AG09319 (cell line): ENCODE data around the gene FARSB.

Experiments
- DNase-seq: peaks from one replicate; pipeline ENCODE4 v3.0.0-alpha.2; 2010; ENCODE audit warnings: low read depth; ENCODE audit errors: extremely low read depth
- CTCF ChIP-seq: IDR thresholded peaks from 2 replicates; pipeline ENCODE4 v1.5.1; 2011; ENCODE audit warnings: low read depth, mild to moderate bottlenecking, inconsistent platforms, low read length, moderate library complexity

FARSB gene

GRCh38 chr2:222521099-222521498 is 134.8 kb downstream of the FARSB start:
- DNase-seq = no peak
- TF ChIP-seq CTCF = no peak
